ENCODE results near the gene AHCYL2. TPM values are rescaled to one million over a fixed set of nuclear protein-coding genes. Genes with fewer than 3 reads are reported as not detected.
"Not testable (repeated sequence)": the region's sequence is repeated elsewhere in the genome, so short reads cannot be mapped to it uniquely, and the experiment has no call there.

Gene AHCYL2
- polyA plus RNA-seq, 12 donors: 13.2 to 24.8 (median 16.1) TPM; not detected in 1

DNA sequence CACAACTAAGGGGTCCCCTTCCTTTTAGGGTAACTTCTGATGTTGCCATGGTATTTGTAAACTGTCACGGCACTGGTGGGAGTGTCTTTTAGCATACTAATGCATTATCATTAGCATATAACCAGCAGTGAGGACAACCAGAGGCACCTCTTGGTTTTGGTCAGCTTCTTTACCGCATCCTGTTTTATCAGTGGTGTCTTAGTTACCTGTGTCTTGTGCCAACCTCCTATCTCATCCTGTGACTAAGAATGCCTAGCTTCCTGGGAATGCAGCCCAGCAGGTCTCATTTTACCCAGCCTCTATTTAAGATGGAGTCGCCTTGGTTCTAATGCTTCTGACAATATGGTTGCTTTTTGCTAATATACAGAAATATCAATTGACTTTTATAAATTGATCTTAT is 54.9 kb downstream of the AHCYL2 start:
- no peak for DNase-seq

GRCh38 chr7:129281163-129281562 is 56.3 kb downstream of the AHCYL2 start:
- no peak for DNase-seq

GRCh38 chr7:129282865-129283264 is 58.0 kb downstream of the AHCYL2 start:
- no peak for DNase-seq

DNA sequence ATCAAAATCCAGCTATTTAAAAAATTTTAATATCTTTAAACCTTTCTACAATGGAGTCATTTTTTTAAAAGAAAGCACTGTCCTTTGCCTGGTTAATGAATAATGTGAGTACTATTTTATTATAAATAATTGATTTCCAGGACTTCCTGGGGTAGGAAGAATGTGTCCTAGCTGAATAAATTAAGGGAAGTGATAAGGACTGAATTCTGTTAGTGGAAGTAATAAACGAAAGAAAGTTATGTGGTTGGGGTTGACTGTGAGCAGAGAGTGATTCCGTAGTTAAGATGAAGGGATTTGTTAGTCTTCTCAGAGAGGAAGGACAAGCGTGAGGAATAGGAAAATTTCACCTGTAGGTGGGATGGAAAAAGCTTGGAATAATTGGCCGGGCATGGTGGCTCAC is 59.1 kb downstream of the AHCYL2 start:
- DNase-seq: no peak

DNA sequence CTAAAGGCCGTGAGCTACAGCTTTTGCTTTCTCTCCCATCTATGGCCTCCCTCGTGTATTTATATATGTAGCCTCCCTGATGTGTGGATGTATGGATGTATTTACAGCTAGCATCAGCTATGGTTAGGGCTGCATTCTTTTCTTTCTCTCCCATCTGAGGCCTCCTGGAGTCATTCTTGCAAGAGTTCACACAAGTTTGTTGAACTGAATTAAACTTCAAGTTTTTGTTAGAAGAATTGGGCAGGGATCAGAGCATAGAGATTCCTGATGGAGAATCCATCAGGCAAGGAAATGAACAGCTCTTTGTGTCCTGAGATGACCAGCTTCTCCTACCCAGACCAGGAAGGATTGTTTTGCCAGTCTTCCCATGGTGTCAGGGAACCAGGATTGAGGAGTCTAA is 60.3 kb downstream of the AHCYL2 start:
- peak; percentile 7 for DNase-seq

- no peak for DNase-seq
Observed at GRCh38 chr7:129292861-129293260, 68.0 kb downstream of the AHCYL2 start.

GRCh38 chr7:129295015-129295423 is 70.2 kb downstream of the AHCYL2 start:
- no peak for DNase-seq

- peak; percentile 32 for DNase-seq
Observed at GRCh38 chr7:129298268-129298893, 73.6 kb downstream of the AHCYL2 start.

- no peak for DNase-seq
Observed at GRCh38 chr7:129299889-129300288, 75.1 kb downstream of the AHCYL2 start.

DNA sequence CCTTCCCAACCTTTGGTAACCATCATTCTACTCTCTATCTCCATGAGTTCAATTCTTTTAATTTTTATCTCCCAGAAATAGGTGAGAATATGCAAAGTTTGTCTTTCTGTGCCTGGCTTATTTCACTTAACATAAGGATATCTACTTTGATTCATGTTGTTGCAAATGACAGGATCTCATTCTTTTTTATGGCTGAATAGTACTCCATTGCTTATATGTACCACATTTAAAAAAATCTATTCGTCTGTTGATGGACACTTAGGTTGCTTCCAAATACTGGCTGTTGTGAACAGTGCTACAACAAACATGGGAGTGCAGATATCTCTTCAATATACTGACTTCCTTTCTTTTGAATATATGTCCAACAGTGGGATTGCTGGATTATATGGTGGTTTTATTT is 75.5 kb downstream of the AHCYL2 start:
- DNase-seq: not testable (repeated sequence)

DNA sequence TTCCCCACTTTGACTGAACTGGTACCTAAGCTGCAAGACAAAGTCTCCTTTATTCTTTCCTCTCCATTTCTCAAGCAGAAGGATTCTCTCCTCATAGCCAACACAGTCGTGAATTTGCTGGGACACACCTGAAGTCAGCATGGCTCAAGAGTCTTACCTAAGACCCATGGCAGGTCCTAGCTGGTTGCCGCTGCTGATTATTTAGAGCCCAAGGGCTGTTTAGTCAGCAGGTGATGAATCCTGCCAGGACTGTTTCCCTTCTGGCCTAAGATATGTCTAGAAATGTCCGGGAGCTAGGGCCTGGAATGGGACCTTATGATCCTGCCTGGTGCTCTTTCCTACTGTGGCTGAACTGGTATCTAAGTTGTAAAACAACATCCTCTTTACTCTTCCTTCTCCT is 82.8 kb downstream of the AHCYL2 start:
- DNase-seq: no peak

- DNase-seq: no peak
Observed at GRCh38 chr7:129308047-129308446, 83.2 kb downstream of the AHCYL2 start.

GRCh38 chr7:129311429-129311828 is 86.6 kb downstream of the AHCYL2 start:
- no peak for DNase-seq

DNA sequence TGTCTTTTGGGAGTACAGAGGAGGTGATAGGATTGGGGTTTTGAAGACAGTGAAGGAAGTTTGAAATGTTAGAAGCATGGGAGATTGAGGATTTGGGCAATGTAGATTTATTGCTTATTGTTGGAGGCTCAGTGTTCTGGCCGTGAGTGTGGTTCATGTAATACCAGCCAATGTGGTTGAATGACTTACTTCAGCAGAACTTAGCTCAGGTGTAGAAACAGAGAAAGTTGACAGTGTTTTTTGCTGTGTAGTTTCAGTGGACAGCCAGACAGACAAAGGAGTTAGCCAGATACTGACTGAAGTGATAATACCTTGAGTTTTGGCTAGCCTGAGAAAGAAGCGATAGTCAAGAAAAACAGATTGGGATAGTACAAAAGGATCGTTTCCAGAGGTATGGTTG is 88.5 kb downstream of the AHCYL2 start:
- no peak for DNase-seq

GRCh38 chr7:129315960-129316359 is 91.1 kb downstream of the AHCYL2 start:
- peak; percentile 40 for DNase-seq

- no peak for DNase-seq
Observed at GRCh38 chr7:129317450-129317849, 92.6 kb downstream of the AHCYL2 start.

DNA sequence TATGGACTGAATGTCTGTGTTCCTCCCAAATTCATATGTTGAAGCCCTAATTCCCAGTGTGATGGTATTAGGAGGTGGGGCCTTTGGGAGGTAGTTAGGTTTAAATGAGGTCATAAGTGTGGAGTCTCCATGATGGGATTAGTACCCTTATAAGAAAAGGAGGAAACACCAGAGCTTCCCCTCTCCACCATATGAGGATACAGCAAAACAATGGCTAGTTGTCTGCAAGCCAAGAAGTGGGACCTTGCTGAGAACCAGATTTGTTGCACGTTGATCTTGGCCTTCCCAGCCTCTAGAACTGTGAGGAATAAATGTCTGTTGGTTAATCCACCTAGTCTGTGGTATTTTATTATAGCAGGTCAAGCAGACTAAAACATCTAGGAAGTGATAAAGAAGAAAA is 102.2 kb downstream of the AHCYL2 start:
- DNase-seq: no peak

GRCh38 chr7:129332254-129333035 is 107.6 kb downstream of the AHCYL2 start:
- DNase-seq: peak; percentile 19

GRCh38 chr7:129334473-129334872 is 109.6 kb downstream of the AHCYL2 start:
- no peak for DNase-seq

- DNase-seq: no peak
Observed at GRCh38 chr7:129338450-129338849, 113.6 kb downstream of the AHCYL2 start.

DNA sequence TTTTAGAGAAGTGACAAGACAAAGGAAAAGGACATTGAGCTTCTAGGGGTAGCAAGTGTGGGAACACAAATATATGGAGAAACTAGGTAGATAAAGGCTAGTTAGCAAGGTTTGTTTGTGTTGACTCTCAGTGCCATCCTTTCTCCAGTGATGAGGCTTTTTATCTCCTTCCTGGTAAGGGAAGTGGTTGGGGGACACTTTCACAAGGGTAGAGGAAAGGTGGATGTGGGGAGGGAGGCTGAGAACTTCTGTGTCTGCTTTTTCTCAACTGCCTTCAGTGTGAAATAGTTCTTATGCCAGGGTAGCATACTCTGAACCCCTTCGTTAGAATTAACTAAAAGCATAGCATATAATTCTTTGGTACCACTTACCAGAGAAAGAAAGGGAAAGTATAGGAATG is 116.4 kb downstream of the AHCYL2 start:
- DNase-seq: no peak

- no peak for DNase-seq
Observed at GRCh38 chr7:129341816-129342806, 117.3 kb downstream of the AHCYL2 start.
